ENCODE measurements around the gene VSTM2L.

DNA sequence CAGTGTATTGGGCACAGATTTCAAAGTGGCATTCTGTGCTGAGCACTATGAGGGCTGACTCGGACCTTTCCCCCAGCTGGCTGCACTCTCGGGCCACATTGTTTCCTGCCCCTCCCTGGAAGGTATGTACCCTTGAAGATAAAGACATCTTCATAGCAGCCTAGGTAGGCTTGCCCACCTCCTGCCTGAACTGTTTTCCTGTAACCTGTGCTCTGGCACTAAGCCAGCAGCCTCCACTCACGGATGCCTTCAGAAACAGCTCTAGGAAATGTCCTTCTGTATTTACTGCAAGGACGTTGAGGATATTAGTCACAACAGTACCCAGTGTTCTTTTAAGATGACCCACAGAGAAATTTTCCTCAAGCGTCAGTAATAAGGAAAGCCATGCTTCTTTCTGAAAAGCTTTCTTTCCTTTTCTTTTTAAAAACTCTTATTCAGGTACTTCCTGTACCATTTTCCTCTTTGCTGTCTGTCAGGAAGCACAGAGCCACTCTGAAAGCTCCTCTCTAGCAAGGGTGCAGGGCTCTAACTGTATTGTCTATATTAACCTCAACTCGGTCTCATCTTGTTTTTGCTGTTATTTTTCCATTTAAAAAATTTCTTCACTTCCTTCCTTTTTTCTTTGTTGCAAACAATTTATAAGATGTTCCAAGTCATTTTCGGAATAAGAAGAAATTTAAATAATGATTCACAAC lies 86.8 kb downstream of the VSTM2L start:
- TF ChIP-seq CTCF (IDR thresholded peaks at IDR 0.05; ENCODE audit: low read depth, low read length) = no peak
- no peak for TF ChIP-seq MAX (IDR thresholded peaks at IDR 0.05; ENCODE audit: low read depth, low read length)
- TF ChIP-seq POLR2A (IDR thresholded peaks at IDR 0.05; ENCODE audit: extremely low read depth, insufficient read length) = no peak
